GM12874 (cell line): ENCODE results near the gene SLC22A8.

Source experiments
- CTCF ChIP-seq: IDR thresholded peaks from 2 replicates; pipeline ENCODE4 v1.5.1; 2011; ENCODE audit warnings: low read depth, mild to moderate bottlenecking, control low read depth, low read length, moderate library complexity; ENCODE audit not compliant: insufficient read depth

SLC22A8 gene

GRCh38 chr11:62984451-62984991 is 31.1 kb downstream of the SLC22A8 start, which contains the start of gene SLC22A6:
Gene SLC22A6, minus strand, starts transcription at chr11:62984967. Its CDS starts 277 bp downstream, at chr11:62984690.
- TF ChIP-seq CTCF, result no peak

- no peak for TF ChIP-seq CTCF
Measured at GRCh38 chr11:62983536-62984199, 32.0 kb downstream of the SLC22A8 start.

- no peak for TF ChIP-seq CTCF
Measured at GRCh38 chr11:62981743-62982142, 33.9 kb downstream of the SLC22A8 start.

GRCh38 chr11:62980133-62980760 is 35.4 kb downstream of the SLC22A8 start:
- no peak for TF ChIP-seq CTCF

- TF ChIP-seq CTCF, result no peak
Measured at GRCh38 chr11:62976109-62976508, 39.5 kb downstream of the SLC22A8 start.

GRCh38 chr11:62974848-62975522 is 40.7 kb downstream of the SLC22A8 start:
- peak; percentile 67 for TF ChIP-seq CTCF

GRCh38 chr11:62965574-62965973 is 50.1 kb downstream of the SLC22A8 start:
- TF ChIP-seq CTCF, result no peak
